ENCODE data around the gene RHOXF1. TPM values are rescaled to one million over a fixed set of nuclear protein-coding genes. Genes with fewer than 3 reads are reported as not detected.
"Not testable (repeated sequence)": the region's sequence is repeated elsewhere in the genome, so short reads cannot be mapped to it uniquely, and the experiment has no call there.

RHOXF1 gene
- under 1 TPM in 2 of 8 experiments, not detected in 6; 0.16 to 0.82 TPM for total RNA-seq

DNA sequence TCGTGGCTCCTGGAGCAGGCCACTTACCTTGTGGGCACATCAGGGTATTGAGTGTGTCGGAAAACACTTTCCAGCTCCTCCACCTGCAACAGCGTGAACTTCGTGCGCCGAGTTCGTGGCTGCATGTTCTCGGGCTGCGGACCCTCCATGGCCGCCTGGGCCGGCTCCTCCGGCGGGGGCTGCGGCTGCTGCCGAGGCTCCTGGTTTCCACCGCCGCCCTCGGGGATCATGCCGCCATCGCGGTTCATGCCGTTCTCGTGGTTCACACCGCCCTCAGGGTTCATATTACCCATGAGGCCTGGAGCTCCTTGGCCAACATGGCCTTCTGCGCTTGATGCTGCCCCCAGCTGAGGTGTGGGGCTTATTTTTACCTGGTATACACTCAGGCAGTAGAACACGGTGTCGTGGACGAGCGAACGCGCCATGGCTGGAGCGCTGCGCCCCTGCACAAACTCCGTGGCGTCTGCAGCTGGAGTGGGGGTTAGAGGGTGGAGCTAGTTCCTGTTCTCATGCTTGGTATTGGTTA, at the start of gene RHOXF1:
RHOXF1 (minus strand) TSS at position 476 of the 526 bp plus-strand sequence; CDS start at position 425, 51 bp downstream.
- Histone ChIP-seq H3K27ac (no peak within 1 kb of the TSS), H3K4me3 (no peak within 1 kb of the TSS), H3K4me1 (replicated peaks in 1 of 2) (no peaks in the 10 kb centered on the region)
- no peak for ATAC-seq (replicated peaks in 6 of 8)
- in situ Hi-C loops (cut with MboI; ENCODE audit: low pct_unique_long_range_greater_than_20kb in 2 of 9, low sequenced_read_pairs in 9 of 9, unreplicated experiment in 9 of 9), result loop anchor here in 1 of 9 experiments (25.0 kb wide), 1 partner anchor 122 kb away; no protein-coding TSS in a partner anchor
- 80 to 89% (median 87%) methylated on average over 2 to 32 of the region's 35 CpGs; no CpG with 5 or more reads in 7 of the 10 experiments for WGBS, 10 experiments

DNA sequence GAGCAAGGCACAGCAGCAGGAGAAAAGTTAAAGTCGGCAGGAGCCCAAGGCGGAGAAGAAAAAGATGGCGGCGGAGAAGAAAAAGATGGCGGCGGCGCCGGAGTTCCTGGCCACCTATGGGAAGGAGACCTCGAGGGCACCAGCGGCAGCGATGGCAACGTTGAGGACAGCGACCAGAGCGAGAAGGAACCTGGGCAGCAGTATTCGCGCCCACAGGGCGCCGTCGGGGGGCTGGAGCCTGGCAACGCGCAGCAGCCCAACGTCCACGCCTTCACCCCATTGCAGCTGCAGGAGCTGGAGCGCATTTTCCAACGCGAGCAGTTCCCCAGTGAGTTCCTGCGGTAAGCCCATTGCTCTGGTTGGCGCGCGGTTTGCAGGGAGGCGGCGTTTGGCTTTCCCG, 43.4 kb upstream of the RHOXF1 start:
- H3K4me1 ChIP-seq (replicated peaks in 1 of 2); H3K4me3 ChIP-seq; in situ Hi-C loops (cut with MboI; ENCODE audit: low pct_unique_long_range_greater_than_20kb in 2 of 9, low sequenced_read_pairs in 9 of 9, unreplicated experiment in 9 of 9); ATAC-seq (replicated peaks in 6 of 8); H3K27ac ChIP-seq: not testable (repeated sequence)
- WGBS, 10 experiments, result no CpG with 5 or more reads among the region's 33 CpGs

- H3K4me1 ChIP-seq (replicated peaks in 1 of 2); H3K4me3 ChIP-seq; H3K27ac ChIP-seq; ATAC-seq (replicated peaks in 6 of 8); in situ Hi-C loops (cut with MboI; ENCODE audit: low pct_unique_long_range_greater_than_20kb in 2 of 9, low sequenced_read_pairs in 9 of 9, unreplicated experiment in 9 of 9): not testable (repeated sequence)
- no CpG with 5 or more reads among the region's 15 CpGs for WGBS, 10 experiments
Observed at GRCh38 chrX:120158313-120158712, 42.6 kb upstream of the RHOXF1 start, which contains the start of gene RHOXF2. RHOXF2 (plus strand) TSS chrX:120158613; CDS start chrX:120158751, 138 bp downstream.

DNA sequence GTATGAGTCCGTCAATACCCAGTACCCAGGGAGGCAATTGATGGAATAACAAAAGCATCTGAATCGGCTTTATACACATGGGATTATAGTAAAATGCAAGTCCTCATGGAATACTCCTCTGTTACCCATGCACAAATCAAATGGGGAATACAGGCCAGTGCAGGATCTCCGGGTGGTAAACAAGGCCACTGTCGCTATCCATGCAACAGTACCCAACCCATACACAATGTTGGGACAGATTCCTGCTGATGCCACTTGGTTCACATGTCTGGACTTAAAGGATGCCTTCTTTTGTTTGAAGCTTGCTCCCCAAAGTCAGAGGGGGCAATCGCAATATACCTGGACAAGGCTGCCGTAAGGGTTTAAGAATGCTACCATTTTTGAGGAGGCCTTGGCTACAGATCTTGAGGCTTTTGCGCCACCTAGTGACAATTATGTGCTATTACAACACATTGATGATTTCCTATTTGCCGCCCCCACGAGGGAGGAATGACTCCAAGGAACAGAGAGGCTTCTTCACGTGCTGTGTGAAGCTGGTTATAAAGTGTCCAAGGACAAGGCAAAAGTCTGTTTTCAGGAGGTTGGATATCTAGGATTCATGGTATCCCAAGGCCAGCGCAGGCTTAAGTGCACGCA, 34.5 kb upstream of the RHOXF1 start:
- H3K27ac ChIP-seq; in situ Hi-C loops (cut with MboI; ENCODE audit: low pct_unique_long_range_greater_than_20kb in 2 of 9, low sequenced_read_pairs in 9 of 9, unreplicated experiment in 9 of 9); H3K4me3 ChIP-seq; H3K4me1 ChIP-seq (replicated peaks in 1 of 2): not testable (repeated sequence)
- WGBS, 10 experiments, result no CpG with 5 or more reads among the region's 12 CpGs
- ATAC-seq (replicated peaks in 6 of 8), result peak in 1 of 8 experiments; percentile 58

DNA sequence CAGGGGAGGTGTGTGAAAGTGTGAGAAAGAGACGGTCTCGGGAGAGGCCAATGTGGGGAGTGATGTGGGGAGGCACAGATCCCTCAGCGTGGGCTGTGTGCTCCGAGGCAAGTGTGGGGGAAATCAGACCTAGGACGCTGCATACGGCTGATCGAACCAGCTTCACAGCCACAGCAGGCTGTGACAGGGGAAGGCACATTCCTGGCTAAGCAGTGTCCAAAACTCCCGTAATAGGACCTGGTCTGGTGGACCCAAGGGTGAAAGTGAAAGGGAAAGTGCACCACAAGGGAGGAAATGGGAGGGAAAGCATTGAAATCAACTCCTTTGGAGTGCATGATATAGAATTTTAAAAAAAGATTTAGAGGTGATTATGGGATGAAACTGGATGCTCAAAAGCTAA, 31.8 kb upstream of the RHOXF1 start:
- whole genome bisulfite sequencing, 10 experiments, result 70 to 100% (median 80%) methylated on average over 1 to 7 of the region's 8 CpGs; no CpG with 5 or more reads in 7 of the 10 experiments
- no peak for ATAC-seq (replicated peaks in 6 of 8)
- no peaks in the 10 kb centered on the region for H3K4me1 ChIP-seq (replicated peaks in 1 of 2)
- in situ Hi-C loops (cut with MboI; ENCODE audit: low pct_unique_long_range_greater_than_20kb in 2 of 9, low sequenced_read_pairs in 9 of 9, unreplicated experiment in 9 of 9), result no loop called here
- H3K27ac ChIP-seq, result no peak overlapping the region
- H3K4me3 ChIP-seq, result no peak overlapping the region

GRCh38 chrX:120146323-120146722, 30.6 kb upstream of the RHOXF1 start:
- H3K4me1 ChIP-seq (replicated peaks in 1 of 2); H3K4me3 ChIP-seq; ATAC-seq (replicated peaks in 6 of 8); in situ Hi-C loops (cut with MboI; ENCODE audit: low pct_unique_long_range_greater_than_20kb in 2 of 9, low sequenced_read_pairs in 9 of 9, unreplicated experiment in 9 of 9); H3K27ac ChIP-seq: not testable (repeated sequence)
- WGBS, 10 experiments, result 88 to 100% methylated on average over 1 of the region's 1 CpG; no CpG with 5 or more reads in 8 of the 10 experiments

DNA sequence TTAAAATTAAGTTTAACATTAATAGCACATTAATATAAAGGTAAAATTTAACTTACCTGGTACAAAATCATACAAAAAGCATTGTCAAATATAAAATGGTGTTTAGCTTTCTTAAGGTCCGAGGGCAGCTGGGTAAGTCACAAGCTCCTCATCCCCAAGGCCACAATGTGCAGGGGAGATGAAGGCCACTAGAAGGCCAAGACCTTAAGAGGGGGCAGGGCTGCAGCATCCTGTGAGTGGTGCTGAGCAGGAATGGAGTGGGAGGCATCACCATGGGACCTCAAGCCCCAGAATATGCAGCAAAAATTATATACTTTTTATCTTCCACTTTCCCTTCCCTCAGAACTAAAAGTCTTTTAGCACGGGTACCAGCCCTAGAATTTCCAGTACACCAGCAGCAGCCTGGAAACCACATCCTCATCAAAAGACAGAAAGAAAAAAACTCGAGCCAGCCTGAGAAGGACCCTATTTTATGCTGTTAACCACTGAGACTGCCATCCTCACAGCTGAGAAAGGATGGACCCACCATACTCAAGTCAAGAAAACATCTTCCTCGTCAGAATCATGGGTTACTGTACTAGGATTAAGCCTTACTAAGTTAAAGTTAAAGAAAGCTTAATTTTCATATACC, 29.7 kb upstream of the RHOXF1 start:
- Histone ChIP-seq H3K4me1 (replicated peaks in 1 of 2) (no peaks in the 10 kb centered on the region), H3K4me3 (no peak overlapping the region), H3K27ac (no peak overlapping the region)
- WGBS, 10 experiments, result 14 to 100% (median 34%) methylated on average over 1 to 2 of the region's 4 CpGs; no CpG with 5 or more reads in 4 of the 10 experiments
- ATAC-seq (replicated peaks in 6 of 8), result no peak
- in situ Hi-C loops (cut with MboI; ENCODE audit: low pct_unique_long_range_greater_than_20kb in 2 of 9, low sequenced_read_pairs in 9 of 9, unreplicated experiment in 9 of 9), result no loop called here

GRCh38 chrX:120144178-120144844, 28.6 kb upstream of the RHOXF1 start:
- H3K4me1 ChIP-seq (replicated peaks in 1 of 2), result no peaks in the 10 kb centered on the region
- WGBS, 10 experiments, result 0 to 50% (median 13%) methylated on average over 1 to 10 of the region's 12 CpGs; no CpG with 5 or more reads in 2 of the 10 experiments
- peak in 2 of 8 experiments; percentile 25 to 68 for ATAC-seq (replicated peaks in 6 of 8)
- H3K27ac ChIP-seq, result no peak overlapping the region
- no peak overlapping the region for H3K4me3 ChIP-seq
- in situ Hi-C loops (cut with MboI; ENCODE audit: low pct_unique_long_range_greater_than_20kb in 2 of 9, low sequenced_read_pairs in 9 of 9, unreplicated experiment in 9 of 9), result no loop called here

- no peak overlapping the region for H3K27ac ChIP-seq
- WGBS, 10 experiments, result 26 to 100% (median 52%) methylated on average over 2 to 11 of the region's 11 CpGs; no CpG with 5 or more reads in 3 of the 10 experiments
- H3K4me1 ChIP-seq (replicated peaks in 1 of 2), result no peaks in the 10 kb centered on the region
- in situ Hi-C loops (cut with MboI; ENCODE audit: low pct_unique_long_range_greater_than_20kb in 2 of 9, low sequenced_read_pairs in 9 of 9, unreplicated experiment in 9 of 9), result no loop called here
- no peak for ATAC-seq (replicated peaks in 6 of 8)
- H3K4me3 ChIP-seq, result no peak overlapping the region
Observed at GRCh38 chrX:120140293-120140981, 24.7 kb upstream of the RHOXF1 start.

DNA sequence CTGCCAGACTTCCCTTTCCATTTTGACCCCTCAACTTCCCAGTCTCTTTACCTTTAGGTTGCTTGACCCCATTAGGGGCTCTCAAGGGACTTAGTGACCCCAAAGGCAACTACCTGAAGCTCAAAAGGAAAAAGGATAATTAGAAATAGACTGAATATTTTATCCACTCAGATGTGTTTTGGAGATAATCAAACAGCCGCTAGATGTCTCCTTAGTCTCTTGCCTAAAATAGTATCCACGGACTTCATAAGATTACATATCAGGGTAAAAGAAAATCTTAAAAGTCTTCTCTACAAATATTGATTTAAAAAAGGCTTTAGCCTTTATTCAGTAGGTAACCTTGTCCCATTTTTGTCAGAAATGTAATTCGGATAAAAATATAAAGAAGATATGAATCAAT, 21.7 kb upstream of the RHOXF1 start:
- in situ Hi-C loops (cut with MboI; ENCODE audit: low pct_unique_long_range_greater_than_20kb in 2 of 9, low sequenced_read_pairs in 9 of 9, unreplicated experiment in 9 of 9), result no loop called here
- ATAC-seq (replicated peaks in 6 of 8), result no peak
- Histone ChIP-seq H3K4me3 (no peak overlapping the region), H3K4me1 (replicated peaks in 1 of 2) (no peaks in the 10 kb centered on the region), H3K27ac (no peak overlapping the region)
- WGBS, 10 experiments, result 28 to 86% (median 43%) methylated on average over 1 to 3 of the region's 3 CpGs; no CpG with 5 or more reads in 3 of the 10 experiments

DNA sequence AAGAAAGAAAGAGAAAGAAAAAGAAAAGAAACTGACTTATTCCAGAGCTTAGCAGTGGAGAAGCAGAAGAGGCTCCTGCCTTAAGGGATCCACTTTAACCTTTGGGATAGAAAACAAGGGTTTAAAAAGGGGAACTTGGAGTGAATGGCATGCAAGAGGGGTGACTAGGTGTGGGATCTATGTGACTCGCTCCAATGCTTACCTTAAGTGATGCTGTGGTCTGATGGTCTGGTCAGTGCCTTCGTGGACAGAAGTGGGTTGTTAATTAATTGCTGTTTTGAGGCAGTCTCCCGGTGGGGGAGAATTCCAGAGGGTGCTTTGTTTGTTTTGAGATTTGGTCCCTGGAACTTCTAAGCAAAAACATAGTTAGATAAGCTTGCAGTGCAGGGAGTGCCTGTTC, 21.1 kb upstream of the RHOXF1 start:
- in situ Hi-C loops (cut with MboI; ENCODE audit: low pct_unique_long_range_greater_than_20kb in 2 of 9, low sequenced_read_pairs in 9 of 9, unreplicated experiment in 9 of 9), result no loop called here
- H3K4me3 ChIP-seq, result no peak overlapping the region
- no peak for ATAC-seq (replicated peaks in 6 of 8)
- 10 to 80% (median 50%) methylated on average over 1 to 3 of the region's 3 CpGs; no CpG with 5 or more reads in 5 of the 10 experiments for WGBS, 10 experiments
- H3K4me1 ChIP-seq (replicated peaks in 1 of 2), result no peaks in the 10 kb centered on the region
- no peak overlapping the region for H3K27ac ChIP-seq

GRCh38 chrX:120136128-120136527, 20.4 kb upstream of the RHOXF1 start:
- H3K4me3 ChIP-seq, result no peak overlapping the region
- in situ Hi-C loops (cut with MboI; ENCODE audit: low pct_unique_long_range_greater_than_20kb in 2 of 9, low sequenced_read_pairs in 9 of 9, unreplicated experiment in 9 of 9), result no loop called here
- no peaks in the 10 kb centered on the region for H3K4me1 ChIP-seq (replicated peaks in 1 of 2)
- WGBS, 10 experiments, result 38 to 86% (median 73%) methylated on average over 1 to 6 of the region's 6 CpGs; no CpG with 5 or more reads in 6 of the 10 experiments
- H3K27ac ChIP-seq, result no peak overlapping the region
- no peak for ATAC-seq (replicated peaks in 6 of 8)
